Neural cell (in vitro differentiated cells): ENCODE data around the gene CDX1. TPM values are rescaled to one million over a fixed set of nuclear protein-coding genes. Genes with fewer than 3 reads are reported as not detected.

Experiments used
- H2AFZ ChIP-seq: fragments of 200-600, 300-800 bp; sonication (generic), shearing (Covaris generic); 2 replicates; pipeline ENCODE4 v1.6.0; 2014; ENCODE audit warnings: low read depth, mild to moderate bottlenecking, antibody characterized with exemption, low read length, moderate library complexity
- H3F3A ChIP-seq: fragments of 200-600 bp; shearing (Covaris generic); 2 replicates; pipeline ENCODE4 v1.6.1; 2016; ENCODE audit warnings: mild to moderate bottlenecking, moderate library complexity, mixed read lengths, antibody characterized with exemption, low read length; ENCODE audit not compliant: insufficient read depth, poor library complexity, severe bottlenecking
- H3K27ac ChIP-seq: fragments of 200-600, 300-800 bp; sonication (generic), shearing (Covaris generic); 2 replicates; pipeline ENCODE4 v1.5.1; 2014; ENCODE audit warnings: mild to moderate bottlenecking, low read length, moderate library complexity
- H3K27me3 ChIP-seq: fragments of 300-800, 200-600 bp; sonication (generic), shearing (Covaris generic); 2 replicates; pipeline ENCODE4 v1.6.0; 2014; ENCODE audit warnings: mild to moderate bottlenecking, low read depth, low read length, moderate library complexity; ENCODE audit not compliant: insufficient read depth
- H3K36me3 ChIP-seq: fragments of 300-800, 200-600 bp; sonication (generic), shearing (Covaris generic); 2 replicates; pipeline ENCODE4 v1.5.1; 2014; ENCODE audit warnings: mild to moderate bottlenecking, antibody characterized with exemption, low read length, moderate library complexity; ENCODE audit not compliant: insufficient read depth
- H3K4me2 ChIP-seq: fragments of 300-800, 200-600 bp; sonication (generic), shearing (Covaris generic); 2 replicates; pipeline ENCODE4 v1.6.0; 2014; ENCODE audit warnings: mild to moderate bottlenecking, low read length
- H3K4me3 ChIP-seq: fragments of 300-800, 200-600 bp; sonication (generic), shearing (Covaris generic); 2 replicates; pipeline ENCODE4 v1.5.1; 2014; ENCODE audit warnings: mild to moderate bottlenecking, low read length, moderate library complexity
- H3K79me2 ChIP-seq: fragments of 200-600 bp; shearing (Covaris generic); replicated peaks from 2 replicates; pipeline ENCODE4 v1.6.0; 2014; ENCODE audit warnings: mild to moderate bottlenecking, low read length, moderate library complexity; ENCODE audit not compliant: insufficient read depth
- H3K9ac ChIP-seq: fragments of 300-800, 200-600 bp; sonication (generic), shearing (Covaris generic); 2 replicates; pipeline ENCODE4 v1.6.1; 2016; ENCODE audit warnings: mild to moderate bottlenecking, low read length, mixed read lengths
- H3K9me2 ChIP-seq: fragments of 200-600 bp; shearing (Covaris generic); 2 replicates; pipeline ENCODE4 v1.6.1; 2016; ENCODE audit warnings: mild to moderate bottlenecking, low read length, mixed read lengths; ENCODE audit not compliant: insufficient read depth
- H3K9me3 ChIP-seq: fragments of 200-600, 300-800 bp; sonication (generic), shearing (Covaris generic); 2 replicates; pipeline ENCODE4 v1.6.1; 2016; ENCODE audit warnings: mild to moderate bottlenecking, mixed run types, low read length, moderate library complexity, mixed read lengths
- H4K20me1 ChIP-seq: fragments of 200-600 bp; shearing (Covaris generic); 2 replicates; pipeline ENCODE4 v1.6.1; 2016; ENCODE audit warnings: mild to moderate bottlenecking, mixed run types; ENCODE audit not compliant: insufficient read depth
- EP300 ChIP-seq: fragments of 450-650 bp; conservative IDR thresholded peaks from 2 replicates; pipeline ENCODE4 v1.6.1; 2014; ENCODE audit warnings: antibody characterized with exemption, mild to moderate bottlenecking, moderate library complexity; ENCODE audit not compliant: poor library complexity, severe bottlenecking
- EZH2 ChIP-seq: fragments of 200-600, 300-800 bp; shearing (Covaris generic), sonication (generic); IDR thresholded peaks from 2 replicates; pipeline ENCODE4 v1.6.1; 2014; ENCODE audit warnings: antibody characterized with exemption, low read length, borderline replicate concordance, mild to moderate bottlenecking; ENCODE audit not compliant: insufficient read depth, poor library complexity, severe bottlenecking
- MXI1 ChIP-seq: fragments of 450-650 bp; conservative IDR thresholded peaks from 2 replicates; pipeline ENCODE4 v1.6.1; 2014; ENCODE audit warnings: antibody characterized with exemption, mild to moderate bottlenecking; ENCODE audit not compliant: poor library complexity, severe bottlenecking
- POLR2AphosphoS5 ChIP-seq: IDR thresholded peaks from 2 replicates; pipeline ENCODE4 v1.6.1; 2012
- RAD21 ChIP-seq: fragments of 450-650 bp; conservative IDR thresholded peaks from 2 replicates; pipeline ENCODE4 v1.6.1; 2014; ENCODE audit warnings: antibody characterized with exemption, mild to moderate bottlenecking, moderate library complexity
- SMC3 ChIP-seq: fragments of 450-650 bp; conservative IDR thresholded peaks from 2 replicates; pipeline ENCODE4 v1.6.1; 2014; ENCODE audit warnings: antibody characterized with exemption, mild to moderate bottlenecking, moderate library complexity; ENCODE audit not compliant: poor library complexity
- TAF1 ChIP-seq: IDR thresholded peaks from 2 replicates; pipeline ENCODE4 v1.6.1; 2012; ENCODE audit warnings: low read depth
- polyA plus RNA-seq: library from polyadenylated mRNA; depleted of rRNA; stranded (reverse); fragments of >200 nt; gene quantifications from 2 replicates; pipeline ENCODE4 v1.2.3, GENCODE V29; 2014
- TF ChIP-seq, protein P1 (sequence below): fragments of 450-650 bp; IDR thresholded peaks from 2 replicates; pipeline ENCODE4 v1.5.1; 2014; ENCODE audit warnings: antibody characterized with exemption, mild to moderate bottlenecking, moderate library complexity; ENCODE audit not compliant: poor library complexity, severe bottlenecking
- TF ChIP-seq, protein P2 (sequence below): IDR thresholded peaks from 2 replicates; pipeline ENCODE4 v1.6.1; 2012; ENCODE audit warnings: borderline replicate concordance

Gene CDX1
- polyA plus RNA-seq, 1 donor from 2014 or later: not detected

DNA sequence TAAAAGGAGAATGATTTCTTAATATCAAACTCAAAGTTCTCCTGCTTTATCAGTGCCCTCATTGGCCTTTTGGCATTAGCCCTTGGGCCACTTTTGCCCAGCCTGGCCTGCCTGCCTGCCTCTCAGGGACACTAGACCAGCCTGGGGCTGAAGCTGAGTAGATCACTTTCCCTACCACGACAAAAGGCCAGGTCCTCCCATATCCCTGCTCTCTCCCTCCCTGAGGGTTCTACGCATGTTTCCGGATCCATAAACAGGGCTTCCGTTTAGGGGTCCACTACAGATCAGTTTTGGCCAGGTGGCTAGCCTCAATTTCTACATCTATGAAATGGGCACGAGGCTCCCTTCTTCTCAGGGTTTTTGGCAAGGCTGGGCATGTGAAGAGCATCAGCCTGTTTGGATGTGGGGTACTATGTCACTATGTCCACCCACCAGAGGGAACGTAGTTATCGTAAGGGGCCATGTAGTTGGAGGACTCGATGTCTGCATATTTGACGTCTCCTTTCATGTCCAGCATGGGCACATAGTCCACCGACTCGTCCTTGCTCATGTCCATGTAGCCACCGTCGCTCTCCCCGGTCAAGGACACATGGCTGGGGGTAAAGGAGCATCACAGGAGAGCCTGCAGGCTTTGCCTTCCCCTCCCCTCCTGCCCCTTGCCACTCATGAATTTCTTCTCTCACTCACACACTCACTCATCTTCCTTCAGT, 45.0 kb upstream of the CDX1 start:
- H3K4me2 ChIP-seq: no peak overlapping the region
- H3K27ac ChIP-seq: no peak overlapping the region
- H3K27me3 ChIP-seq: no peaks in the 10 kb centered on the region
- no peak overlapping the region for H3K9ac ChIP-seq
- H3K79me2 ChIP-seq: no peaks in the 10 kb centered on the region
- H2AFZ ChIP-seq: no peak overlapping the region
- no peak for TF ChIP-seq SMC3
- TF ChIP-seq EP300: no peak
- no peak overlapping the region for H3K4me3 ChIP-seq
- H3K9me2 ChIP-seq: no peaks in the 10 kb centered on the region
- no peaks in the 10 kb centered on the region for H3K36me3 ChIP-seq
- no peaks in the 10 kb centered on the region for H3F3A ChIP-seq
- H3K9me3 ChIP-seq: no peaks in the 10 kb centered on the region
- H4K20me1 ChIP-seq: no peaks in the 10 kb centered on the region

- no peaks in the 10 kb centered on the region for H3K9me2 ChIP-seq
- H3K9me3 ChIP-seq: no peaks in the 10 kb centered on the region
- no peaks in the 10 kb centered on the region for H3K27me3 ChIP-seq
- H3F3A ChIP-seq: no peaks in the 10 kb centered on the region
- TF ChIP-seq EP300 (no peak), TAF1 (no peak), MXI1 (no peak), SMC3 (no peak), RAD21 (no peak), POLR2AphosphoS5 (no peak), EZH2 (no peak)
- TF ChIP-seq, protein P1, sequence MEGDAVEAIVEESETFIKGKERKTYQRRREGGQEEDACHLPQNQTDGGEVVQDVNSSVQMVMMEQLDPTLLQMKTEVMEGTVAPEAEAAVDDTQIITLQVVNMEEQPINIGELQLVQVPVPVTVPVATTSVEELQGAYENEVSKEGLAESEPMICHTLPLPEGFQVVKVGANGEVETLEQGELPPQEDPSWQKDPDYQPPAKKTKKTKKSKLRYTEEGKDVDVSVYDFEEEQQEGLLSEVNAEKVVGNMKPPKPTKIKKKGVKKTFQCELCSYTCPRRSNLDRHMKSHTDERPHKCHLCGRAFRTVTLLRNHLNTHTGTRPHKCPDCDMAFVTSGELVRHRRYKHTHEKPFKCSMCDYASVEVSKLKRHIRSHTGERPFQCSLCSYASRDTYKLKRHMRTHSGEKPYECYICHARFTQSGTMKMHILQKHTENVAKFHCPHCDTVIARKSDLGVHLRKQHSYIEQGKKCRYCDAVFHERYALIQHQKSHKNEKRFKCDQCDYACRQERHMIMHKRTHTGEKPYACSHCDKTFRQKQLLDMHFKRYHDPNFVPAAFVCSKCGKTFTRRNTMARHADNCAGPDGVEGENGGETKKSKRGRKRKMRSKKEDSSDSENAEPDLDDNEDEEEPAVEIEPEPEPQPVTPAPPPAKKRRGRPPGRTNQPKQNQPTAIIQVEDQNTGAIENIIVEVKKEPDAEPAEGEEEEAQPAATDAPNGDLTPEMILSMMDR: no peak
- TF ChIP-seq, protein P2, sequence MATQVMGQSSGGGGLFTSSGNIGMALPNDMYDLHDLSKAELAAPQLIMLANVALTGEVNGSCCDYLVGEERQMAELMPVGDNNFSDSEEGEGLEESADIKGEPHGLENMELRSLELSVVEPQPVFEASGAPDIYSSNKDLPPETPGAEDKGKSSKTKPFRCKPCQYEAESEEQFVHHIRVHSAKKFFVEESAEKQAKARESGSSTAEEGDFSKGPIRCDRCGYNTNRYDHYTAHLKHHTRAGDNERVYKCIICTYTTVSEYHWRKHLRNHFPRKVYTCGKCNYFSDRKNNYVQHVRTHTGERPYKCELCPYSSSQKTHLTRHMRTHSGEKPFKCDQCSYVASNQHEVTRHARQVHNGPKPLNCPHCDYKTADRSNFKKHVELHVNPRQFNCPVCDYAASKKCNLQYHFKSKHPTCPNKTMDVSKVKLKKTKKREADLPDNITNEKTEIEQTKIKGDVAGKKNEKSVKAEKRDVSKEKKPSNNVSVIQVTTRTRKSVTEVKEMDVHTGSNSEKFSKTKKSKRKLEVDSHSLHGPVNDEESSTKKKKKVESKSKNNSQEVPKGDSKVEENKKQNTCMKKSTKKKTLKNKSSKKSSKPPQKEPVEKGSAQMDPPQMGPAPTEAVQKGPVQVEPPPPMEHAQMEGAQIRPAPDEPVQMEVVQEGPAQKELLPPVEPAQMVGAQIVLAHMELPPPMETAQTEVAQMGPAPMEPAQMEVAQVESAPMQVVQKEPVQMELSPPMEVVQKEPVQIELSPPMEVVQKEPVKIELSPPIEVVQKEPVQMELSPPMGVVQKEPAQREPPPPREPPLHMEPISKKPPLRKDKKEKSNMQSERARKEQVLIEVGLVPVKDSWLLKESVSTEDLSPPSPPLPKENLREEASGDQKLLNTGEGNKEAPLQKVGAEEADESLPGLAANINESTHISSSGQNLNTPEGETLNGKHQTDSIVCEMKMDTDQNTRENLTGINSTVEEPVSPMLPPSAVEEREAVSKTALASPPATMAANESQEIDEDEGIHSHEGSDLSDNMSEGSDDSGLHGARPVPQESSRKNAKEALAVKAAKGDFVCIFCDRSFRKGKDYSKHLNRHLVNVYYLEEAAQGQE: no peak
- H2AFZ ChIP-seq: no peak overlapping the region
- H3K27ac ChIP-seq: no peak overlapping the region
- no peak overlapping the region for H3K4me2 ChIP-seq
- H3K36me3 ChIP-seq: no peaks in the 10 kb centered on the region
- H4K20me1 ChIP-seq: no peaks in the 10 kb centered on the region
- no peak overlapping the region for H3K9ac ChIP-seq
- H3K79me2 ChIP-seq: no peaks in the 10 kb centered on the region
- no peak overlapping the region for H3K4me3 ChIP-seq
Observed at GRCh38 chr5:150122158-150122510, 44.4 kb upstream of the CDX1 start.
